ENCODE results near the gene PPM1B.

GRCh38 chr2:44178950-44179349, 10.3 kb downstream of the PPM1B start:
- TF ChIP-seq EZH2 (IDR thresholded peaks at IDR 0.05; ENCODE audit: insufficient read depth, poor library complexity, severe bottlenecking) (no peak), EZH2phosphoT487 (IDR thresholded peaks at IDR 0.05; ENCODE audit: insufficient read depth, low read depth) (no peak)

Data from GM23248 (cell line).